Fibroblast of villous mesenchyme (primary cell): ENCODE measurements around the gene PPP6R2. TPM values are rescaled to one million over a fixed set of nuclear protein-coding genes. Genes with fewer than 3 reads are reported as not detected.

Source experiments
- DNase-seq: peaks from one replicate; pipeline ENCODE4 v3.0.0-alpha.2; 2010; ENCODE audit warnings: low read depth
- H3K4me3 ChIP-seq: 2 replicates; pipeline ENCODE4 v1.5.1; 2011; ENCODE audit warnings: low read depth, mild to moderate bottlenecking, low read length
- total RNA-seq: library from RNA; depleted of rRNA; stranded (reverse); fragments of >200 nt; gene quantifications from 2 replicates; pipeline ENCODE4 v1.2.3, GENCODE V29; 2012
- TF ChIP-seq, protein P1 (sequence below): IDR thresholded peaks from 2 replicates; pipeline ENCODE4 v1.5.1; 2012; ENCODE audit warnings: low read depth, mild to moderate bottlenecking, low read length; ENCODE audit not compliant: insufficient read depth

PPP6R2 gene
- total RNA-seq, 1 donor: 54.0 TPM

DNA sequence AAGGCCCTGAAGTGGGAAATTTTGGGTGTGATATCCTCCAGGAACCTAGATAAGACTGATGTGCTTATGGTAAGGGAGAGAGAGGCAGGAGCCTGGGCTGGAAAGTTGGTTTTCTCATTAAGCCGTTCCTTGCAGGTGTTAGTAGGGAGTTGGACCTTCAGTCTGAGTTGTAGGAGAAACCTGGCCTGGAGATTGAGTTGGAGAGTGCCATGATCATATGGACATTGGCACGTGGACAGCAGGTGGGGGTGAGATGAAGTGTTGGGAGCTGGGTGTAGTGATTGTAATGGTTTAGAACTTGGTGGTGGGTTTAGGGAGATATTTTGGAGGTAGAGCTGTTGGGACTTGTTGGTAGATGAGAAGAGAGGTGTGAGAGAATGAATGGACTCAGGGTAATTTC, 4.9 kb downstream of the PPP6R2 start:
- TF ChIP-seq, protein P1, sequence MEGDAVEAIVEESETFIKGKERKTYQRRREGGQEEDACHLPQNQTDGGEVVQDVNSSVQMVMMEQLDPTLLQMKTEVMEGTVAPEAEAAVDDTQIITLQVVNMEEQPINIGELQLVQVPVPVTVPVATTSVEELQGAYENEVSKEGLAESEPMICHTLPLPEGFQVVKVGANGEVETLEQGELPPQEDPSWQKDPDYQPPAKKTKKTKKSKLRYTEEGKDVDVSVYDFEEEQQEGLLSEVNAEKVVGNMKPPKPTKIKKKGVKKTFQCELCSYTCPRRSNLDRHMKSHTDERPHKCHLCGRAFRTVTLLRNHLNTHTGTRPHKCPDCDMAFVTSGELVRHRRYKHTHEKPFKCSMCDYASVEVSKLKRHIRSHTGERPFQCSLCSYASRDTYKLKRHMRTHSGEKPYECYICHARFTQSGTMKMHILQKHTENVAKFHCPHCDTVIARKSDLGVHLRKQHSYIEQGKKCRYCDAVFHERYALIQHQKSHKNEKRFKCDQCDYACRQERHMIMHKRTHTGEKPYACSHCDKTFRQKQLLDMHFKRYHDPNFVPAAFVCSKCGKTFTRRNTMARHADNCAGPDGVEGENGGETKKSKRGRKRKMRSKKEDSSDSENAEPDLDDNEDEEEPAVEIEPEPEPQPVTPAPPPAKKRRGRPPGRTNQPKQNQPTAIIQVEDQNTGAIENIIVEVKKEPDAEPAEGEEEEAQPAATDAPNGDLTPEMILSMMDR: no peak
- DNase-seq: no peak
- H3K4me3 ChIP-seq: no peak overlapping the region

DNA sequence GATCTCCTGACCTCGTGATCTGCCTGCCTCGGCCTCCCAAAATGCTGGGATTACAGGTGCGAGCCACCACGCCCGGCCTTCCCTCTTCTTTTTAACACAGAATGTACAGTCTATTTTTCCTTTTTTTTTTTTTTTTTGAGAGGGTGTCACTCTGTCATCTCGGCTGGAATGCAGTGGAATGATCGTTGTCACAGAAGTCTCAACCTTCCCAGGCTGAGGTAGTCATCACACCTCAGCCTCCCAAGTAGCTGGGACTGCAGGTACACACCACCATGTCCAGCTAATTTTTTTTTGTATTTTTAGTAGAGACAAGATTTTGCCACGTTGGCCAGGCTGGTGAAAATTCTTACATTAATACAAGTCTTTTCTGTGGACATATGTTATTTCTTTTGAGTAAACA, 13.1 kb downstream of the PPP6R2 start:
- no peak overlapping the region for H3K4me3 ChIP-seq
- DNase-seq: no peak
- TF ChIP-seq, protein P1: no peak

DNA sequence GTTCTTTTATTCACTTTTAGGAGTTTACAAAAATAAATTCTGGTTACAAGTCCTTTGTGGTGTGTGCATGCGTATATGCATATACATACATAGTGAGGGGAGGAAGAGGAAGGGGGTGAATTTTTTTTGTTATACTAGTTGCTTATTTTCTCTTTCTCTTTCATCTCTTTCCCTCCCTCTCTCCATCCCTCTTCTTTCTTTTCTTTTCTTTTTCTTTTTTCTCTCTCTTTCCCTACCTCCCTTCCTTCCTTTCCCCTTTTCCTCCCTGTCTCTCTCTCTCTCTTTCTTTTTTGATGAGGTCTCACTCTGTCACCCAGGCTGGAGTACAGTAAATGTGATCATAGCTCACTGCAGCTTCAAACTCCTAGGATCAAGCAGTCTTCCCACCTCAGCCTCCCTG, 14.1 kb downstream of the PPP6R2 start:
- TF ChIP-seq, protein P1: no peak
- H3K4me3 ChIP-seq: no peak overlapping the region
- DNase-seq: no peak

DNA sequence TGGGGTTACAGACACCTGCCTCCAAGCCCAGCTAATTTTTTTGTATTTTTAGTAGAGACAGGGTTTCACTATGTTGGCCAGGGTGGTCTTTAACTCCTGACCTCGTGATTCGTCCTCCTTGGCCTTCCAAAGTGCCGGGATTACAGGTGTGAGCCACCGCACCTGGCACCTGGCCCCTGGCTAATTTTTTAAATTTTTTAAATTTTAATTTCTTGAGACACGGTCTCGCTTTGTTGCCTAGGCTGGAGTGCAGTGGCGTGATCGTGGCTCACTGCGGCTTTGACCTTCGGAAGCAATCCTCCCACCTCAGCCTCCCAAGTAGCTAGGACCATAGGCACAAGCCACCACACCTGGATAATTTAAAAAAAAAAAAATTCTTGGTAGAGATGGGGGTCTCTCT, 14.6 kb downstream of the PPP6R2 start:
- H3K4me3 ChIP-seq: no peak overlapping the region
- no peak for DNase-seq
- TF ChIP-seq, protein P1: no peak

DNA sequence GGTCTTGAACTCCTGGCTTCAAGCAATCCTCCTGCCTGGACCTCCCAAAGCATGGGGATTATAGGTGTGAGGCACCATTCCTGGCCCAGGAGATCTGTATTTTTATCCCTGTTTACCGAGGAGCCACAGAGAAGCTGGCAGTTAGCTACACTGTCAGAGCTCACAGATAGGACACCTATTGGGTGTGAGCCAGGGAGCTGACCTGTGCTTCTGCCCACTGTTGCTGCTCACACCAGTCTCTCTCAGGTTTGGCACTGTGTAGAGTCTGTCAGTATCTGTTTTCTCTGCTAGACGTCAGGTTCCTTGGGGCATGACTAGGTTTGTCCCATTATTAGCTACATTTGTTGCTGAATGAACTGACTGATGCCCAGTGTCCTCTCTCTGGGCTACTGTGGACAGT, 17.5 kb downstream of the PPP6R2 start:
- no peak for DNase-seq
- no peak overlapping the region for H3K4me3 ChIP-seq
- TF ChIP-seq, protein P1: no peak

DNA sequence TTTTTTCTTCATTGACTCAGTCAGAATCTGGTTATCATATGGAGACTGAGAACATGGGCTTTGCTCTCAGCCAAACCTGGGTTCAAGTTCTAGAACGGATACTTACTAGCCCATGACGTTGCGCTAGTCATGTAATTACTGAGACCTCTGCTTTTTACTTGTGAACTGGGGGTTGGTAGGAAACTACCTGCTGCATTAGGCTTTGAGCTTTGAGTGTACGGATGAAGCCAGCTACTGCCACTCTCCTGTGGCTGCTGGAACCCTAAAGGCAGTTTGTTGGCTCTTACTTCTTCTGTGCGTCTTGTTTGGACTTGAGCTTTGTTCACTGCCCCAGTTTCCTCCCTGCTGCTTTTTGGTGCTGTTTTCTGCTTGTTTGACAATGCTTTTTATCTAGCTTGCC, 18.1 kb downstream of the PPP6R2 start:
- no peak for DNase-seq
- TF ChIP-seq, protein P1: no peak

DNA sequence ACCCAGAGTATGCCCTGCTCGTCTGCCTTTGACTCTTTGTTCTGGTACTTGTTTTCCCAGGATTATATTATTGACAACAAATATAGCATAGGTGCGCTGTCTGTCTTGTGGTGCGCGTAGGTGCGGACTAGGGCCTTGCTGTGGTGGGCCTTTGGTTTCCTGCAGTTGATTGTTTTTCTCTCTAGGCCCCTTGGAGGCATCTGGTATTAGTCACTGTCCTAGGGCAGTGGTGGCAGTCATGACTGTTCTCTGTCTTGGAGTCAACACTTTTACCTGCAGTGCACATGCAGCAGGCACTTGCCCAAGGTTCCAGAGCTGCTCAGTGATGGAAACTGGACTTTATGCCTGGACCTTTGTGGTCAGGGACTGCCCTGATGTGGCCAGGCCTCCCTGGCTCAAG, 18.6 kb downstream of the PPP6R2 start:
- TF ChIP-seq, protein P1: no peak

More for the DNA sequence above, 18.1 kb downstream of the PPP6R2 start:
- H3K4me3 ChIP-seq: no peak overlapping the region

More for the DNA sequence above, 18.6 kb downstream of the PPP6R2 start:
- no peak overlapping the region for H3K4me3 ChIP-seq
- no peak for DNase-seq
